K562 (cell line): ENCODE measurements around the gene TAF1D. TPM values are rescaled to one million over a fixed set of nuclear protein-coding genes. Genes with fewer than 3 reads are reported as not detected.

Experiments
- ATAC-seq: fragments of 200-7000 bp; cut with Tn5 transposase; 3 replicates; pipeline ENCODE4 v1.9.1; 2020; ENCODE audit warnings: moderate library complexity
- BruUV-seq: library from RNA; stranded (reverse); fragments of 400-500 nt; replicated peaks from 2 replicates; lab custom pipeline; 2021; lab: Mats Ljungman, UMichigan
- CTCF ChIA-PET: fragments of 300-600 bp; formaldehyde crosslinking; extraction: SDS; loops from one replicate; lab custom pipeline; 2021; ENCODE audit warnings: low intra/inter-chr PET ratio; lab: Yijun Ruan, JAX
- POLR2A ChIA-PET: fragments of 300-600, 350-650 bp; sonication (Branson Sonifier 250); formaldehyde crosslinking; extraction: SDS; loops from one replicate; lab custom pipeline; 2021; ENCODE audit warnings: antibody characterized with exemption, inconsistent platforms; lab: Yijun Ruan, JAX
- DNase-seq, 4 experiments: peaks; one replicate each; pipeline versions ENCODE4 v3.0.0 to v3.0.0-alpha.2; 2011 to 2018; ENCODE audit warnings: low spot score in 3 of 4, mixed read lengths in 3 of 4; ENCODE audit errors: extremely low read depth in 1 of 4
- FAIRE-seq: peaks from 2 replicates; lab custom pipeline; 2011; peaks lifted over from hg19 to GRCh38; lab: Jason Lieb, UNC
- H2AFZ ChIP-seq: 2 replicates; pipeline ENCODE4 v1.6.0; 2011; ENCODE audit warnings: low read depth, low read length, control low read depth, inconsistent platforms
- H3K27ac ChIP-seq: fragments of 200-600 bp; 3 replicates; pipeline ENCODE4 v1.8.0; 2011; ENCODE audit warnings: low read depth, mild to moderate bottlenecking, control low read depth, inconsistent platforms, low read length, moderate library complexity, mixed read lengths; ENCODE audit errors: extremely low read depth
- H3K27me3 ChIP-seq, 2 experiments: fragments of 300-600 bp in 1 of 2; 2 replicates in 1 of 2; 3 replicates in 1 of 2; pipeline versions ENCODE4 v1.6.0 to v1.8.0; 2011; ENCODE audit warnings: inconsistent platforms in 2 of 2, low read length in 2 of 2, mild to moderate bottlenecking in 1 of 2, mixed read lengths in 1 of 2, moderate library complexity in 1 of 2; ENCODE audit not compliant: control insufficient read depth in 2 of 2, insufficient read depth in 2 of 2
- H3K36me3 ChIP-seq: fragments of 300-600 bp; 3 replicates; pipeline ENCODE4 v1.8.0; 2011; ENCODE audit warnings: mild to moderate bottlenecking, low read length, inconsistent platforms; ENCODE audit not compliant: control insufficient read depth, insufficient read depth
- H3K4me1 ChIP-seq, 2 experiments: fragments of 200-600 bp in 1 of 2; replicated peaks in 1 of 2; 2 replicates in 1 of 2; 3 replicates in 1 of 2; pipeline versions ENCODE4 v1.5.1 to v1.8.0; 2011; ENCODE audit warnings: inconsistent platforms in 2 of 2, low read length in 2 of 2, mild to moderate bottlenecking in 1 of 2, mixed read lengths in 1 of 2, moderate library complexity in 1 of 2; ENCODE audit not compliant: control insufficient read depth in 2 of 2, insufficient read depth in 2 of 2
- H3K4me2 ChIP-seq: 2 replicates; pipeline ENCODE4 v1.6.1; 2011; ENCODE audit warnings: low read length, control low read depth, inconsistent platforms, mixed read lengths; ENCODE audit not compliant: insufficient read depth
- H3K4me3 ChIP-seq: fragments of 200-600 bp; sonication (generic), shearing (Covaris generic); 2 replicates; pipeline ENCODE4 v1.5.1; 2016; ENCODE audit warnings: control low read depth, inconsistent platforms
- H3K79me2 ChIP-seq: fragments of 200-600 bp; 3 replicates; pipeline ENCODE4 v1.8.0; 2011; ENCODE audit warnings: low read length, inconsistent platforms; ENCODE audit not compliant: control insufficient read depth, insufficient read depth
- H3K9ac ChIP-seq, 2 experiments: 2 replicates each; pipeline versions ENCODE4 v1.6.0 to v1.6.1; 2011; ENCODE audit warnings: low read depth in 2 of 2, low read length in 2 of 2, control low read depth in 1 of 2, inconsistent platforms in 1 of 2, mild to moderate bottlenecking in 1 of 2, mixed read lengths in 1 of 2; ENCODE audit not compliant: insufficient read depth in 1 of 2
- H3K9me1 ChIP-seq: one replicate; pipeline ENCODE4 v1.6.0; 2011; ENCODE audit warnings: inconsistent platforms, mild to moderate bottlenecking, low read length, moderate library complexity; ENCODE audit not compliant: control insufficient read depth, insufficient read depth
- H3K9me3 ChIP-seq: replicated peaks from 2 replicates; pipeline ENCODE4 v1.5.1; 2011; ENCODE audit warnings: low read depth, low read length, inconsistent platforms; ENCODE audit not compliant: control insufficient read depth, insufficient read depth
- H4K20me1 ChIP-seq: replicated peaks from 2 replicates; pipeline ENCODE4 v1.6.1; 2011; ENCODE audit warnings: low read length, inconsistent platforms, mixed read lengths; ENCODE audit not compliant: control insufficient read depth, insufficient read depth
- BRD4 ChIP-seq: fragments of 200-600 bp; sonication (generic); IDR thresholded peaks from 2 replicates; pipeline ENCODE4 v1.6.1; 2017; ENCODE audit warnings: inconsistent platforms
- DMBX1 ChIP-seq: fragments of 250-450 bp; sonication (Bioruptor Pico); IDR thresholded peaks from 2 replicates; pipeline ENCODE4 v1.8.0; 2022; ENCODE audit warnings: inconsistent platforms, mild to moderate bottlenecking, moderate library complexity, borderline replicate concordance
- EP300 ChIP-seq: IDR thresholded peaks from 2 replicates; pipeline ENCODE4 v1.6.1; 2012; ENCODE audit warnings: low read length, improper control_type of control experiment
- EZH2 ChIP-seq: IDR thresholded peaks from 2 replicates; pipeline ENCODE4 v1.6.1; 2012; ENCODE audit warnings: low read depth, mild to moderate bottlenecking, inconsistent platforms, low read length, borderline replicate concordance
- GATAD2B ChIP-seq: fragments of 450-650 bp; IDR thresholded peaks from 2 replicates; pipeline ENCODE4 v1.6.1; 2017; ENCODE audit warnings: mild to moderate bottlenecking, borderline replicate concordance
- HNRNPLL ChIP-seq: fragments of 200-400 bp; formaldehyde crosslinking; IDR thresholded peaks from 2 replicates; pipeline ENCODE4 v1.6.1; 2017; ENCODE audit warnings: low read length, low read depth, mild to moderate bottlenecking; ENCODE audit not compliant: poor library complexity, severe bottlenecking
- NUFIP1 ChIP-seq: fragments of 450-650 bp; IDR thresholded peaks from 2 replicates; pipeline ENCODE4 v1.6.1; 2018; ENCODE audit not compliant: partially characterized antibody
- RBM15 ChIP-seq: fragments of 200-400 bp; formaldehyde crosslinking; IDR thresholded peaks from 2 replicates; pipeline ENCODE4 v1.6.1; 2018; ENCODE audit warnings: mild to moderate bottlenecking, low read length, moderate library complexity; ENCODE audit not compliant: insufficient read depth
- RBM34 ChIP-seq: fragments of 200-400 bp; formaldehyde crosslinking; IDR thresholded peaks from 2 replicates; pipeline ENCODE4 v1.6.1; 2018; ENCODE audit warnings: low read length, borderline replicate concordance; ENCODE audit not compliant: insufficient read depth
- RFX1 ChIP-seq: fragments of 450-650 bp; IDR thresholded peaks from 2 replicates; pipeline ENCODE4 v1.6.1; 2016; ENCODE audit warnings: mild to moderate bottlenecking, moderate library complexity
- SAP30 ChIP-seq: fragments of 200-600 bp; sonication (generic); IDR thresholded peaks from 2 replicates; pipeline ENCODE4 v1.6.1; 2012; ENCODE audit warnings: borderline replicate concordance, low read depth, mild to moderate bottlenecking, moderate library complexity, low read length, control low read depth, inconsistent platforms; ENCODE audit not compliant: insufficient read depth, poor library complexity, severe bottlenecking
- SMARCC2 ChIP-seq: fragments of 450-650 bp; IDR thresholded peaks from 2 replicates; pipeline ENCODE4 v1.6.1; 2017; ENCODE audit warnings: antibody characterized with exemption, moderate library complexity, mild to moderate bottlenecking, low read depth
- SMARCE1 ChIP-seq: fragments of 450-650 bp; IDR thresholded peaks from 2 replicates; pipeline ENCODE4 v1.7.1; 2016; ENCODE audit warnings: mild to moderate bottlenecking
- TAF1 ChIP-seq: IDR thresholded peaks from 2 replicates; pipeline ENCODE4 v1.6.1; 2011; ENCODE audit warnings: mild to moderate bottlenecking, low read length, moderate library complexity; ENCODE audit not compliant: insufficient read depth, control insufficient read depth, severe bottlenecking; ENCODE audit errors: extremely low read depth
- ZBED1 ChIP-seq: IDR thresholded peaks from 2 replicates; pipeline ENCODE4 v1.6.1; 2014
- ZEB2 ChIP-seq: fragments of 450-650 bp; IDR thresholded peaks from 2 replicates; pipeline ENCODE4 v1.6.1; 2016
- ZNF384 ChIP-seq: IDR thresholded peaks from 2 replicates; pipeline ENCODE4 v1.6.1; 2012; ENCODE audit warnings: low read depth, low read length, improper control_type of control experiment
- ZNF445 ChIP-seq: fragments of 250-450 bp; sonication (Bioruptor Pico); IDR thresholded peaks from 2 replicates; pipeline ENCODE4 v1.4.0; 2020; ENCODE audit warnings: low read depth, mild to moderate bottlenecking, moderate library complexity
- ZNF717 ChIP-seq: fragments of 250-450 bp; sonication (Bioruptor Pico); IDR thresholded peaks from 2 replicates; pipeline ENCODE4 v1.5.0; 2021
- WGBS: fragments of 100-300 bp; shearing (Covaris generic); methylation state at CpG from one replicate; pipeline ENCODE4 v1.1.6; 2016; ENCODE audit warnings: low coverage, mixed read lengths; ENCODE audit not compliant: insufficient coverage; ENCODE audit errors: missing lambda C conversion rate; 5-methylcytosine and 5-hydroxymethylcytosine counted together
- in situ Hi-C: fragments of 300-500 bp; cut with MboI; formaldehyde crosslinking; loops from 4 replicates; pipeline ENCODE4 v1.15.0; 2018; ENCODE audit warnings: inconsistent platforms, mixed read lengths
- intact Hi-C: fragments of 100-400 bp; cut with micrococcal nuclease; formaldehyde crosslinking; loops from 2 replicates; pipeline ENCODE4 v1.14.2; 2022
- polyA plus RNA-seq, 8 experiments: library from polyadenylated mRNA; depleted of rRNA in 4 of 8; stranded (reverse) in 5 of 8; unstranded in 3 of 8; fragments of >200 nt; fragmentation: Nextera tagmentation in 2 of 8; fragmentation: Illumina TruSeq in 1 of 8; extraction: Ambion mirVana in 2 of 8; extraction: Trizol in 1 of 8; gene quantifications; 2 replicates each; pipeline versions ENCODE4 v1.2.1 to v1.2.3, GENCODE V29; 2011 to 2014; ENCODE audit warnings: inconsistent platforms in 1 of 8, missing spikeins in 1 of 8
- total RNA-seq, 7 experiments: library from RNA; depleted of rRNA in 6 of 7; stranded (reverse); fragments of >200 nt in 6 of 7; fragmentation: Illumina TruSeq in 2 of 7; extraction: Trizol in 2 of 7; gene quantifications; 2 replicates each; pipeline versions ENCODE4 v1.2.1 to v1.2.3, GENCODE V29; 2011 to 2021; ENCODE audit warnings: low replicate concordance in 1 of 7
- TF ChIP-seq, protein P1 (sequence below): fragments of 250-450 bp; sonication (Bioruptor Pico); IDR thresholded peaks from 2 replicates; pipeline ENCODE4 v1.4.0; 2020; ENCODE audit warnings: mild to moderate bottlenecking, moderate library complexity

Gene TAF1D
- total and polyA plus RNA-seq, 9 of the 15 experiments (the other 6 are each of a cell fraction or from before 2014, with no cell fraction given): 122 to 347 (median 250) TPM

DNA sequence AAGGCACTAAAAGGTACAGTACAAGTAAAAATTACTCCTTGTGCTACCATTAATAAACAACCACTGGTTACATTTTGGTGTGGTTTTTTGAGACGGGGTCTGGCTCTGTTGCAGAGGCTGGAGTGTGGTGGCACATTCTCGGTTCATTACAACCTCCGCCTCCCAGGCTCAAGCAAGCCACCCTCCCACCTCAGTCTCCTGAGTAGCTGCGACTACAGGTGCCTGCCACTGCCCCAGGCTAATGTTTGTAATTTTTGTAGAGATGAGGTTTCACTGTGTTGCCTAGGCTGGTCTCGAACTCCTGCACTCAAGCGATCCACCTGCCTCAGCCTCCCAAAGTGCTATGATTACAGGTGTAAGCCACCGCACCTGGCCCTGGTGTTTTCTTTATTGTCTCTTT, 20.8 kb downstream of the TAF1D start:
- intact Hi-C loops (no loop called here), in situ Hi-C loops (no loop called here)
- Histone ChIP-seq H3K9ac (no peak overlapping the region), H3K9me1 (no peaks in the 10 kb centered on the region), H3K4me1 (peaks cover 8 to 35% of the 10 kb centered on the region in 2 experiments), H3K36me3 (peaks cover 82% of the 10 kb centered on the region), H2AFZ (no peak overlapping the region), H3K9me3 (no peaks in the 10 kb centered on the region), H3K27ac (no peak overlapping the region; the same call in 2 of the 3 replicates), H4K20me1 (no peaks in the 10 kb centered on the region), H3K27me3 (no peaks in the 10 kb centered on the region), H3K4me3 (no peak overlapping the region), H3K79me2 (peaks cover 5% of the 10 kb centered on the region; the same call in 2 of the 3 replicates), H3K4me2 (no peak overlapping the region)
- POLR2A ChIA-PET: interaction anchor here (1.1 to 2.0 kb wide), 4 partner anchors 9 to 21 kb away, joined by 5 to 8 read pairs (median 6); partner anchors contain the start of genes C11orf54 and TAF1D
- TF ChIP-seq ZEB2 (no peak), SMARCC2 (no peak), EP300 (no peak), DMBX1 (CRISPR knock-in tag) (no peak), ZNF717 (CRISPR knock-in tag) (no peak), ZNF445 (CRISPR knock-in tag) (no peak), GATAD2B (no peak), RBM34 (no peak), BRD4 (no peak), TAF1 (no peak), SMARCE1 (no peak), NUFIP1 (no peak), HNRNPLL (no peak), EZH2 (no peak), RFX1 (no peak), ZNF384 (no peak), RBM15 (no peak), SAP30 (no peak), ZBED1 (no peak)
- TF ChIP-seq, protein P1, sequence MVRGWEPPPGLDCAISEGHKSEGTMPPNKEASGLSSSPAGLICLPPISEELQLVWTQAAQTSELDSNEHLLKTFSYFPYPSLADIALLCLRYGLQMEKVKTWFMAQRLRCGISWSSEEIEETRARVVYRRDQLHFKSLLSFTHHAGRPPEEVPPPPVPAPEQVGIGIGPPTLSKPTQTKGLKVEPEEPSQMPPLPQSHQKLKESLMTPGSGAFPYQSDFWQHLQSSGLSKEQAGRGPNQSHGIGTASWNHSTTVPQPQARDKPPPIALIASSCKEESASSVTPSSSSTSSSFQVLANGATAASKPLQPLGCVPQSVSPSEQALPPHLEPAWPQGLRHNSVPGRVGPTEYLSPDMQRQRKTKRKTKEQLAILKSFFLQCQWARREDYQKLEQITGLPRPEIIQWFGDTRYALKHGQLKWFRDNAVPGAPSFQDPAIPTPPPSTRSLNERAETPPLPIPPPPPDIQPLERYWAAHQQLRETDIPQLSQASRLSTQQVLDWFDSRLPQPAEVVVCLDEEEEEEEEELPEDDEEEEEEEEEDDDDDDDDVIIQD (CRISPR knock-in tag): no peak
- 92% methylated on average over 7 of the region's 7 CpGs for WGBS
- FAIRE-seq: no peak
- no peak for DNase-seq
- no peak for ATAC-seq
- BruUV-seq: no TSS peak
- CTCF ChIA-PET: no interaction called here
